ENCODE results near the gene AIG1.

The AIG1 gene

DNA sequence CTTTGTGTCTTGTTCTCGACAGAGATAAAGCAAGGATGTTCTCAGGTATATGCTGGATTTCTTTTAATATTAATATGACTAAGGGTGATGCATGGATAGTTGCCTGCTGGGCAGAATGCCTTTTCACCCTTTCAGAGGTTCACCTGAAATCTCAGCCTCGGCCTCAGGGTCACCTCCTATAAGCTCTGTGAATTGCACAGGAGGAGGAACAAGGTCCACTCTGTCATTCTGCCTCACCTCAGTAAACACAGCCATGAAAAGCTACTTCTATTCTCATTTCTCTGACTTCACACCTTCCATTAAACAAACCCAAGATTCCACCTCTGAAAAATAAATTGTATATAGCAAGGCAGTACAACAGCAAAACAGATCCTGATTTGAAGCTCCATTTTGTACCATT lies 38.1 kb upstream of the AIG1 start:
- Mint-ChIP-seq H3K9me3 (peaks cover 11% of the 10 kb centered on the region), H3K27ac (no peak overlapping the region), H3K4me1 (no peaks in the 10 kb centered on the region), H3K4me3 (no peak overlapping the region), H3K27me3 (ENCODE audit: low read depth, poor library complexity) (no peaks in the 10 kb centered on the region), H3K36me3 (ENCODE audit: low read depth) (no peaks in the 10 kb centered on the region)
- no peak for DNase-seq
- TF ChIP-seq, protein P1, sequence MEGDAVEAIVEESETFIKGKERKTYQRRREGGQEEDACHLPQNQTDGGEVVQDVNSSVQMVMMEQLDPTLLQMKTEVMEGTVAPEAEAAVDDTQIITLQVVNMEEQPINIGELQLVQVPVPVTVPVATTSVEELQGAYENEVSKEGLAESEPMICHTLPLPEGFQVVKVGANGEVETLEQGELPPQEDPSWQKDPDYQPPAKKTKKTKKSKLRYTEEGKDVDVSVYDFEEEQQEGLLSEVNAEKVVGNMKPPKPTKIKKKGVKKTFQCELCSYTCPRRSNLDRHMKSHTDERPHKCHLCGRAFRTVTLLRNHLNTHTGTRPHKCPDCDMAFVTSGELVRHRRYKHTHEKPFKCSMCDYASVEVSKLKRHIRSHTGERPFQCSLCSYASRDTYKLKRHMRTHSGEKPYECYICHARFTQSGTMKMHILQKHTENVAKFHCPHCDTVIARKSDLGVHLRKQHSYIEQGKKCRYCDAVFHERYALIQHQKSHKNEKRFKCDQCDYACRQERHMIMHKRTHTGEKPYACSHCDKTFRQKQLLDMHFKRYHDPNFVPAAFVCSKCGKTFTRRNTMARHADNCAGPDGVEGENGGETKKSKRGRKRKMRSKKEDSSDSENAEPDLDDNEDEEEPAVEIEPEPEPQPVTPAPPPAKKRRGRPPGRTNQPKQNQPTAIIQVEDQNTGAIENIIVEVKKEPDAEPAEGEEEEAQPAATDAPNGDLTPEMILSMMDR (IDR thresholded peaks at IDR 0.05) = no peak

DNA sequence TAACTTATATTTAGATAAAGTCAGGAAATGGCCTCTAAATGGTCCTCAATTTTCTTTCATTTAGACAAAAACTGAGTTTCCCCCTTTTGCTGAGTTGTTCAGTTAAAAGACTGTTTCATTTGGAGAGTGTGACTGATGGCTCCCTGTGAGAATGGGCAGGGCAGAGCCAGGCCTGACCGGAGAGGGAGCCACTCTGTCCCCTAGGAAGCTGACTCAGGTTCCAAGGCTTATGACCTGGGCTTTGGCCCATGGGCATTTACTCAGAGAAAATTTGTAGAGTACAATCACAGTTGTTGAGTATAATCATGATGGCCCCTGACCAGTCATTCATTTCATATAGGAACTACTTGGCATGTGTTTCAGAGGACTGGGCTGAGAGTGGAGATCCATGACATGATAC lies 37.0 kb upstream of the AIG1 start:
- no peak for DNase-seq
- H3K36me3 Mint-ChIP-seq (ENCODE audit: low read depth) = no peaks in the 10 kb centered on the region
- H3K27me3 Mint-ChIP-seq (ENCODE audit: low read depth, poor library complexity) = no peaks in the 10 kb centered on the region
- TF ChIP-seq, protein P1 (IDR thresholded peaks at IDR 0.05) = no peak
- no peak overlapping the region for H3K27ac Mint-ChIP-seq
- H3K4me3 Mint-ChIP-seq = no peak overlapping the region
- peaks cover 11% of the 10 kb centered on the region for H3K9me3 Mint-ChIP-seq
- H3K4me1 Mint-ChIP-seq = no peaks in the 10 kb centered on the region

DNA sequence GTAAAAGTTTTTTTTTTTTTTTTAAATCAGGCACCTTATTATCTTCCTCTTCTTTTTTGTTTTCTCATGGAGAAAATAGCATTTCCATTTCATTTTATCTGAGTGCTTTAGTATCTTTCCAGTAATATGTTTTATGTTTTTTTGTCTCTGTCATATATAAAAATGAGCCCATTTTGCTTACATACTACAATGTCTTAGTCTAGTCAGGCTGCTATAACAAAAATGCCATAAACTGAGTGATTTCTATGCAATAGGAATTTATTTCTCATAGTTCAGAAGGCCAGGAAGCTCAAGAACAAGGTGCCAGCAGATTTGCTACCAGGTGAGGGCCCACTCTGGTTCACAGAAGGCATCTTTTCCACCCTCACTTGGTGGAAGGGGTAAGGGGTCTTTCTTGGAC lies 35.7 kb upstream of the AIG1 start:
- no peak for DNase-seq
- no peaks in the 10 kb centered on the region for H3K4me1 Mint-ChIP-seq
- no peaks in the 10 kb centered on the region for H3K36me3 Mint-ChIP-seq (ENCODE audit: low read depth)
- H3K9me3 Mint-ChIP-seq = peaks cover 14% of the 10 kb centered on the region
- TF ChIP-seq, protein P1 (IDR thresholded peaks at IDR 0.05) = no peak
- H3K27me3 Mint-ChIP-seq (ENCODE audit: low read depth, poor library complexity) = no peaks in the 10 kb centered on the region
- H3K27ac Mint-ChIP-seq = no peak overlapping the region
- no peak overlapping the region for H3K4me3 Mint-ChIP-seq

- H3K4me3 Mint-ChIP-seq = no peak overlapping the region
- no peaks in the 10 kb centered on the region for H3K36me3 Mint-ChIP-seq (ENCODE audit: low read depth)
- H3K9me3 Mint-ChIP-seq = peaks cover 24% of the 10 kb centered on the region
- DNase-seq = peak; percentile 20
- TF ChIP-seq, protein P1 (IDR thresholded peaks at IDR 0.05) = peak; percentile 38
- no peaks in the 10 kb centered on the region for H3K4me1 Mint-ChIP-seq
- H3K27ac Mint-ChIP-seq = no peak overlapping the region
- no peaks in the 10 kb centered on the region for H3K27me3 Mint-ChIP-seq (ENCODE audit: low read depth, poor library complexity)
Measured at GRCh38 chr6:143026696-143027449, 33.8 kb upstream of the AIG1 start.

GRCh38 chr6:143034689-143035334 lies 25.9 kb upstream of the AIG1 start:
- Mint-ChIP-seq H3K4me1 (no peaks in the 10 kb centered on the region), H3K9me3 (peaks cover 38% of the 10 kb centered on the region), H3K4me3 (no peak overlapping the region), H3K36me3 (ENCODE audit: low read depth) (no peaks in the 10 kb centered on the region), H3K27me3 (ENCODE audit: low read depth, poor library complexity) (no peaks in the 10 kb centered on the region), H3K27ac (no peak overlapping the region)
- no peak for DNase-seq
- TF ChIP-seq, protein P1 (IDR thresholded peaks at IDR 0.05) = no peak

- Mint-ChIP-seq H3K36me3 (ENCODE audit: low read depth) (no peaks in the 10 kb centered on the region), H3K9me3 (peaks cover 21% of the 10 kb centered on the region), H3K4me3 (no peak overlapping the region), H3K27me3 (ENCODE audit: low read depth, poor library complexity) (no peaks in the 10 kb centered on the region), H3K27ac (no peak overlapping the region), H3K4me1 (no peaks in the 10 kb centered on the region)
- no peak for DNase-seq
- TF ChIP-seq, protein P1 (IDR thresholded peaks at IDR 0.05) = no peak
Measured at GRCh38 chr6:143037470-143037869, 23.2 kb upstream of the AIG1 start.

Data from nephron progenitor cell (in vitro differentiated cells).